Testis (tissue), 2 donors: ENCODE results near the gene ZMIZ1.

Experiments used
- POLR2A ChIP-seq: fragments of 450-650 bp; IDR thresholded peaks from one replicate; pipeline ENCODE4 v1.6.1; 2017; ENCODE audit warnings: antibody characterized with exemption, mild to moderate bottlenecking, moderate library complexity
- TF ChIP-seq, protein P1 (sequence below), 3 experiments: fragments of 450-650 bp in 2 of 3; fragments of 200-600 bp in 1 of 3; sonication (generic) in 1 of 3; IDR thresholded peaks; one replicate each; pipeline ENCODE4 v1.5.1; 2016 to 2019; ENCODE audit warnings: antibody characterized with exemption in 3 of 3, mild to moderate bottlenecking in 2 of 3, moderate library complexity in 1 of 3

- TF ChIP-seq, protein P1, sequence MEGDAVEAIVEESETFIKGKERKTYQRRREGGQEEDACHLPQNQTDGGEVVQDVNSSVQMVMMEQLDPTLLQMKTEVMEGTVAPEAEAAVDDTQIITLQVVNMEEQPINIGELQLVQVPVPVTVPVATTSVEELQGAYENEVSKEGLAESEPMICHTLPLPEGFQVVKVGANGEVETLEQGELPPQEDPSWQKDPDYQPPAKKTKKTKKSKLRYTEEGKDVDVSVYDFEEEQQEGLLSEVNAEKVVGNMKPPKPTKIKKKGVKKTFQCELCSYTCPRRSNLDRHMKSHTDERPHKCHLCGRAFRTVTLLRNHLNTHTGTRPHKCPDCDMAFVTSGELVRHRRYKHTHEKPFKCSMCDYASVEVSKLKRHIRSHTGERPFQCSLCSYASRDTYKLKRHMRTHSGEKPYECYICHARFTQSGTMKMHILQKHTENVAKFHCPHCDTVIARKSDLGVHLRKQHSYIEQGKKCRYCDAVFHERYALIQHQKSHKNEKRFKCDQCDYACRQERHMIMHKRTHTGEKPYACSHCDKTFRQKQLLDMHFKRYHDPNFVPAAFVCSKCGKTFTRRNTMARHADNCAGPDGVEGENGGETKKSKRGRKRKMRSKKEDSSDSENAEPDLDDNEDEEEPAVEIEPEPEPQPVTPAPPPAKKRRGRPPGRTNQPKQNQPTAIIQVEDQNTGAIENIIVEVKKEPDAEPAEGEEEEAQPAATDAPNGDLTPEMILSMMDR (IDR thresholded peaks at IDR 0.05) = no peak
- TF ChIP-seq POLR2A = no peak
Observed at GRCh38 chr10:79219322-79219957, 150.7 kb downstream of the ZMIZ1 start.
